Measurements from ENCODE around the gene CRTAC1. TPM values are rescaled to one million over a fixed set of nuclear protein-coding genes. Genes with fewer than 3 reads are reported as not detected.

Gene CRTAC1
- total and polyA plus RNA-seq, 9 of the 15 experiments (the other 6 are each of a cell fraction or from before 2014, with no cell fraction given) = not detected

DNA sequence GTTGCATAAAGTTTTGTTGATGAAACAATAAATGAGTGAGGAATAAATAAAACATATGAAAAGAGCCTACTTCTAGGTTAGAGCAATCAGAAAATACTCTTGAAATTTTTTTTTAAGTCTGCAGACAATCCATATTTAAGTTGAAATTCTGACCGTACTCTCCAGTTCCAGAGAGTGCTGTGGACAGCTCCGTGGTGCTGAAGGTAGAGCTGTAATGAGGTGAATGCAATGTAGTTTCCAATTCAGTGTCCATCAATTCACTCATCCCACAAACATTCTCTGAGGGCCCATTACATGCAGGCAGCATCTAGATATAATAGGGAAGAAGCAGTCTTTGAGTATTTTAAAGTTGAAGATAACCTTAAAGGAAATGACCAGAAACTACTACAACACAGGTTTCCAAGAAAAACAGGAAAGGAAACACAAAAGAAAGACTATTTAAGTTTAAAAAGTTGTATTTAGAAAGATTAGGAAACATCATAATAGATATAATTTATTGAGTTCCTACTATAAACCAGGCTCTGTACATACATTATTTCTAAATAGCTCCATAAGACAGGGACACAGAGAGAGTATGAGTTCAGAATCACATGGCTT is 44.0 kb upstream of the CRTAC1 start:
- WGBS (ENCODE audit: insufficient coverage, low coverage, missing lambda C conversion rate) = 10% methylated on average over 2 of the region's 2 CpGs
- no peaks in the 10 kb centered on the region for H3K9me3 ChIP-seq (replicated peaks; ENCODE audit: control insufficient read depth, insufficient read depth, low read depth, low read length)
- peak in 3 of 4 experiments; percentile 5 to 14 (median 10) for DNase-seq (ENCODE audit: extremely low read depth in 1 of 4, low spot score in 3 of 4)
- TF ChIP-seq NFATC3 (IDR thresholded peaks at IDR 0.05) = no peak
- TF ChIP-seq, protein P1, sequence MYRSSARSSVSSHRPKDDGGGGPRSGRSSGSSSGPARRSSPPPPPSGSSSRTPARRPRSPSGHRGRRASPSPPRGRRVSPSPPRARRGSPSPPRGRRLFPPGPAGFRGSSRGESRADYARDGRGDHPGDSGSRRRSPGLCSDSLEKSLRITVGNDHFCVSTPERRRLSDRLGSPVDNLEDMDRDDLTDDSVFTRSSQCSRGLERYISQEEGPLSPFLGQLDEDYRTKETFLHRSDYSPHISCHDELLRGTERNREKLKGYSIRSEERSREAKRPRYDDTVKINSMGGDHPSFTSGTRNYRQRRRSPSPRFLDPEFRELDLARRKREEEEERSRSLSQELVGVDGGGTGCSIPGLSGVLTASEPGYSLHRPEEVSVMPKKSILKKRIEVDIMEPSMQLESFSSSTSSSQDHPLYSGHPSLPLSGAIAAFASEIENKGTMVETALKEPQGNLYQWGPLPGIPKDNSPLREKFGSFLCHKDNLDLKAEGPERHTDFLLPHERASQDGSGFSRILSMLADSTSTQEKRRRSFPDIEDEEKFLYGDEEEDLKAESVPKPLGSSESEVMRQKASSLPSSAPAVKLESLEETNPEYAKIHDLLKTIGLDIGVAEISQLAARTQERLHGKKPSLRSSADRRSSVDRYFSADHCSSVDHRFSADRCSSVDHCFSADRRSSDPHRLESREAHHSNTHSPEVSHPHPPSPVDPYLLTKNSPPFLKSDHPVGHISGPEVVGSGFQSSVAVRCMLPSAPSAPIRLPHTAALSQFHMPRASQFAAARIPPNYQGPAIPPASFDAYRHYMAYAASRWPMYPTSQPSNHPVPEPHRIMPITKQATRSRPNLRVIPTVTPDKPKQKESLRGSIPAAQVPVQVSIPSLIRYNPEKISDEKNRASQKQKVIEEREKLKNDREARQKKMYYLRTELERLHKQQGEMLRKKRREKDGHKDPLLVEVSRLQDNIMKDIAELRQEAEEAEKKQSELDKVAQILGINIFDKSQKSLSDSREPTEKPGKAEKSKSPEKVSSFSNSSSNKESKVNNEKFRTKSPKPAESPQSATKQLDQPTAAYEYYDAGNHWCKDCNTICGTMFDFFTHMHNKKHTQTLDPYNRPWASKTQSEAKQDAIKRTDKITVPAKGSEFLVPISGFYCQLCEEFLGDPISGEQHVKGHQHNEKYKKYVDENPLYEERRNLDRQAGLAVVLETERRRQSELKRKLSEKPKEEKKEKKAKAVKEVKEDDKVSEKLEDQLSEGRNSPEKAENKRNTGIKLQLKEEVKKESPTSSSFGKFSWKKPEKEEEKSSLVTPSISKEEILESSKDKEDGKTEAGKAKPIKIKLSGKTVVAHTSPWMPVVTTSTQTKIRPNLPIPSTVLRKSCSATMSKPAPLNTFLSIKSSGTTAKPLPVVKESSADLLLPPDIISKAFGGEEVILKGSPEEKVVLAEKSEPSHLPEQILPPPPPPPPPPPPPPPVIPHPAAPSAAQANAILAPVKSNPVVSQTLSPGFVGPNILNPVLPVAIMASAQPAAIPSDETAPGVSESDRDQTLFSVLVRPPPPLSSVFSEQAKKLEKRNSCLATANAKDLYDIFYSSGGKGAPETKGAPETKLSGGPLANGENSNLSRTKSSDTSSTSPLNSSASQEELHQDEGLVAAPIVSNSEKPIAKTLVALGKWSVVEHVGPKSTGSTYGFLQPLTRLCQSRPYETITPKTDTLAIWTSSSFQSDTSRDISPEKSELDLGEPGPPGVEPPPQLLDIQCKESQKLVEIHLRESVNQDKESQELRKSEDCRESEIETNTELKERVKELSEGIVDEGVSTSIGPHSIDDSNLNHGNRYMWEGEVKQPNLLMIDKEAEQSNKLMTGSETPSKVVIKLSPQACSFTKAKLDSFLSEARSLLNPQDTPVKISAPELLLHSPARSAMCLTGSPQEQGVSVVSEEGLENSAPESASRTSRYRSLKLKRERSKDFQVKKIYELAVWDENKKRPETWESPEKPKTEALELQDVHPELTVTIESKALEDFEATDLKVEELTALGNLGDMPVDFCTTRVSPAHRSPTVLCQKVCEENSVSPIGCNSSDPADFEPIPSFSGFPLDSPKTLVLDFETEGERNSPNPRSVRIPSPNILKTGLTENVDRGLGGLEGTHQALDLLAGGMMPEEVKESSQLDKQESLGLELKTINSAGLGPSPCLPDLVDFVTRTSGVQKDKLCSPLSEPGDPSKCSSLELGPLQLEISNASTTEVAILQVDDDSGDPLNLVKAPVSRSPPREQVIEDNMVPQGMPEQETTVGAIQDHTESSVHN (IDR thresholded peaks at IDR 0.05; ENCODE audit: borderline replicate concordance in 1 of 2, low read depth in 1 of 2) = no peak
- TF ChIP-seq EZH2 (IDR thresholded peaks at IDR 0.05; ENCODE audit: borderline replicate concordance, low read depth, low read length) = no peak
- TF ChIP-seq, protein P2, sequence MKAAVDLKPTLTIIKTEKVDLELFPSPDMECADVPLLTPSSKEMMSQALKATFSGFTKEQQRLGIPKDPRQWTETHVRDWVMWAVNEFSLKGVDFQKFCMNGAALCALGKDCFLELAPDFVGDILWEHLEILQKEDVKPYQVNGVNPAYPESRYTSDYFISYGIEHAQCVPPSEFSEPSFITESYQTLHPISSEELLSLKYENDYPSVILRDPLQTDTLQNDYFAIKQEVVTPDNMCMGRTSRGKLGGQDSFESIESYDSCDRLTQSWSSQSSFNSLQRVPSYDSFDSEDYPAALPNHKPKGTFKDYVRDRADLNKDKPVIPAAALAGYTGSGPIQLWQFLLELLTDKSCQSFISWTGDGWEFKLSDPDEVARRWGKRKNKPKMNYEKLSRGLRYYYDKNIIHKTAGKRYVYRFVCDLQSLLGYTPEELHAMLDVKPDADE (conservative IDR thresholded peaks at IDR 0.05; ENCODE audit: control insufficient read depth, low read depth, low read length) = no peak
- TF ChIP-seq SMARCB1 (IDR thresholded peaks at IDR 0.05; ENCODE audit: insufficient read length, low read depth) = no peak
- no peak for TF ChIP-seq CBX5 (IDR thresholded peaks at IDR 0.05; ENCODE audit: borderline replicate concordance, low read depth)
- TF ChIP-seq, protein P3, sequence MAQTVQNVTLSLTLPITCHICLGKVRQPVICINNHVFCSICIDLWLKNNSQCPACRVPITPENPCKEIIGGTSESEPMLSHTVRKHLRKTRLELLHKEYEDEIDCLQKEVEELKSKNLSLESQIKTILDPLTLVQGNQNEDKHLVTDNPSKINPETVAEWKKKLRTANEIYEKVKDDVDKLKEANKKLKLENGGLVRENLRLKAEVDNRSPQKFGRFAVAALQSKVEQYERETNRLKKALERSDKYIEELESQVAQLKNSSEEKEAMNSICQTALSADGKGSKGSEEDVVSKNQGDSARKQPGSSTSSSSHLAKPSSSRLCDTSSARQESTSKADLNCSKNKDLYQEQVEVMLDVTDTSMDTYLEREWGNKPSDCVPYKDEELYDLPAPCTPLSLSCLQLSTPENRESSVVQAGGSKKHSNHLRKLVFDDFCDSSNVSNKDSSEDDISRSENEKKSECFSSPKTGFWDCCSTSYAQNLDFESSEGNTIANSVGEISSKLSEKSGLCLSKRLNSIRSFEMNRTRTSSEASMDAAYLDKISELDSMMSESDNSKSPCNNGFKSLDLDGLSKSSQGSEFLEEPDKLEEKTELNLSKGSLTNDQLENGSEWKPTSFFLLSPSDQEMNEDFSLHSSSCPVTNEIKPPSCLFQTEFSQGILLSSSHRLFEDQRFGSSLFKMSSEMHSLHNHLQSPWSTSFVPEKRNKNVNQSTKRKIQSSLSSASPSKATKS (CRISPR knock-in tag; IDR thresholded peaks at IDR 0.05) = no peak
- no peak for TF ChIP-seq ZNF561 (CRISPR knock-in tag; conservative IDR thresholded peaks at IDR 0.05)
- TF ChIP-seq MIER1 (IDR thresholded peaks at IDR 0.05; ENCODE audit: low read depth) = peak; percentile 82
- TF ChIP-seq RB1 (IDR thresholded peaks at IDR 0.05; ENCODE audit: low read depth) = no peak

More for the DNA sequence above, 44.0 kb upstream of the CRTAC1 start:
- Histone ChIP-seq H3K27ac (ENCODE audit: extremely low read depth, low read depth, low read length) (no peak overlapping the region), H3K9ac (ENCODE audit: insufficient read depth in 1 of 2, low read depth in 2 of 2, low read length in 2 of 2) (no peak overlapping the region), H2AFZ (ENCODE audit: low read depth, low read length) (no peak overlapping the region), H3K36me3 (ENCODE audit: control insufficient read depth, insufficient read depth, low read length) (no peaks in the 10 kb centered on the region), H3K27me3 (ENCODE audit: control insufficient read depth in 2 of 2, insufficient read depth in 2 of 2, low read length in 2 of 2) (no peaks in the 10 kb centered on the region), H3K4me3 (no peak overlapping the region), H3K9me1 (ENCODE audit: control insufficient read depth, insufficient read depth, low read length) (no peaks in the 10 kb centered on the region), H3K4me2 (ENCODE audit: insufficient read depth, low read length) (no peak overlapping the region), H3K4me1 (replicated peaks in 1 of 2; ENCODE audit: control insufficient read depth in 2 of 2, insufficient read depth in 2 of 2, low read length in 2 of 2) (no peaks in the 10 kb centered on the region), H3K79me2 (ENCODE audit: control insufficient read depth, insufficient read depth, low read length) (no peaks in the 10 kb centered on the region), H4K20me1 (replicated peaks; ENCODE audit: control insufficient read depth, insufficient read depth, low read length) (no peaks in the 10 kb centered on the region)
- FAIRE-seq (peak; percentile 51), ATAC-seq (no peak)
- intact Hi-C loops (cut with micrococcal nuclease) = no loop called here
- ChIA-PET POLR2A (interaction anchor here (0.5 kb wide), 1 partner anchor 373 kb away, joined by 3 read pairs; no protein-coding TSS in a partner anchor), CTCF (ENCODE audit: low intra/inter-chr PET ratio) (no interaction called here)
- in situ Hi-C loops (cut with MboI) = no loop called here
- no TSS peak for BruUV-seq (replicated peaks)
